IMR-90 (cell line): ENCODE measurements around the gene ASTN2. TPM values are rescaled to one million over a fixed set of nuclear protein-coding genes. Genes with fewer than 3 reads are reported as not detected.

Experiments used
- ATAC-seq: fragments of 200-7000 bp; cut with Tn5 transposase; 2 replicates; pipeline ENCODE4 v1.9.1; 2020; ENCODE audit warnings: low read depth, mild to moderate bottlenecking, moderate library complexity
- BruUV-seq: library from RNA; stranded (reverse); fragments of 400-500 nt; replicated peaks from 2 replicates; lab custom pipeline; 2021; lab: Mats Ljungman, UMichigan
- CTCF ChIA-PET: fragments of 300-600 bp; formaldehyde crosslinking; extraction: SDS; loops from one replicate; lab custom pipeline; 2021; ENCODE audit warnings: antibody characterized with exemption; lab: Yijun Ruan, JAX
- POLR2A ChIA-PET: fragments of 300-600 bp; sonication (Branson Sonifier 250); formaldehyde crosslinking; loops from one replicate; lab custom pipeline; 2022; ENCODE audit warnings: antibody characterized with exemption; ENCODE audit not compliant: unreplicated experiment; lab: Charles Lee
- DNase-seq: peaks from one replicate; pipeline ENCODE4 v3.0.0; 2013
- H2AFZ ChIP-seq: replicated peaks from 2 replicates; pipeline ENCODE3; 2013; ENCODE audit warnings: low read length, mild to moderate bottlenecking; ENCODE audit not compliant: poor library complexity
- H2AK5ac ChIP-seq: 2 replicates; pipeline ENCODE4 v1.6.1; 2013; ENCODE audit warnings: low read depth, low read length, inconsistent platforms
- H2AK9ac ChIP-seq: replicated peaks from 2 replicates; pipeline ENCODE3; 2013; ENCODE audit warnings: mild to moderate bottlenecking, low read depth, low read length, moderate library complexity; ENCODE audit not compliant: poor library complexity
- H2BK120ac ChIP-seq: 2 replicates; pipeline ENCODE4 v1.6.1; 2013; ENCODE audit warnings: low read depth, low read length, inconsistent platforms
- H2BK15ac ChIP-seq: 3 replicates; pipeline ENCODE4 v1.6.1; 2013; ENCODE audit warnings: low read depth, low read length, inconsistent platforms
- H2BK20ac ChIP-seq: 2 replicates; pipeline ENCODE4 v1.6.1; 2013; ENCODE audit warnings: low read depth, mild to moderate bottlenecking, inconsistent platforms, low read length, moderate library complexity
- H2BK5ac ChIP-seq: 2 replicates; pipeline ENCODE4 v1.6.1; 2013; ENCODE audit warnings: mild to moderate bottlenecking, low read depth, low read length, inconsistent platforms; ENCODE audit not compliant: poor library complexity, severe bottlenecking
- H3K14ac ChIP-seq: replicated peaks from 2 replicates; pipeline ENCODE4 v1.6.1; 2013; ENCODE audit warnings: low read depth, low read length, inconsistent platforms
- H3K18ac ChIP-seq: 2 replicates; pipeline ENCODE4 v1.6.1; 2013; ENCODE audit warnings: low read depth, low read length, control low read depth
- H3K23ac ChIP-seq: 2 replicates; pipeline ENCODE4 v1.6.1; 2013; ENCODE audit warnings: low read depth, low read length, inconsistent platforms
- H3K27ac ChIP-seq: 2 replicates; pipeline ENCODE4 v1.5.1; 2013; ENCODE audit warnings: mild to moderate bottlenecking, control low read depth, low read length; ENCODE audit not compliant: insufficient read depth
- H3K27me3 ChIP-seq: 2 replicates; pipeline ENCODE4 v1.6.1; 2013; ENCODE audit warnings: low read length; ENCODE audit not compliant: control insufficient read depth, insufficient read depth
- H3K36me3 ChIP-seq: 2 replicates; pipeline ENCODE4 v1.6.1; 2013; ENCODE audit warnings: low read length, mixed read lengths; ENCODE audit not compliant: control insufficient read depth, insufficient read depth
- H3K4ac ChIP-seq: 2 replicates; pipeline ENCODE4 v1.6.1; 2013; ENCODE audit warnings: low read depth, low read length, inconsistent platforms
- H3K4me1 ChIP-seq: 2 replicates; pipeline ENCODE4 v1.6.1; 2013; ENCODE audit warnings: low read length, mixed read lengths; ENCODE audit not compliant: control insufficient read depth, insufficient read depth
- H3K4me2 ChIP-seq: 2 replicates; pipeline ENCODE4 v1.6.1; 2013; ENCODE audit warnings: low read depth, mild to moderate bottlenecking, control low read depth, low read length, moderate library complexity
- H3K4me3 ChIP-seq: 2 replicates; pipeline ENCODE4 v1.5.1; 2013; ENCODE audit warnings: low read depth, mild to moderate bottlenecking, control low read depth, low read length, moderate library complexity; ENCODE audit not compliant: insufficient read depth
- H3K56ac ChIP-seq: 2 replicates; pipeline ENCODE4 v1.6.1; 2013; ENCODE audit warnings: low read length, inconsistent platforms; ENCODE audit not compliant: insufficient read depth; ENCODE audit errors: extremely low read depth
- H3K79me1 ChIP-seq, 2 experiments: 2 replicates each; pipeline ENCODE4 v1.6.1; 2013; ENCODE audit warnings: low read length in 2 of 2, inconsistent platforms in 1 of 2, low read depth in 1 of 2
- H3K9ac ChIP-seq: 2 replicates; pipeline ENCODE4 v1.6.1; 2013; ENCODE audit warnings: low read depth, low read length, control low read depth
- H3K9me1 ChIP-seq: 2 replicates; pipeline ENCODE4 v1.6.1; 2013; ENCODE audit warnings: low read length, inconsistent platforms; ENCODE audit not compliant: insufficient read depth
- H3K9me3 ChIP-seq: 2 replicates; pipeline ENCODE4 v1.6.1; 2013; ENCODE audit warnings: low read length; ENCODE audit not compliant: control insufficient read depth, insufficient read depth
- H4K20me1 ChIP-seq: 2 replicates; pipeline ENCODE4 v1.6.1; 2013; ENCODE audit warnings: low read length, inconsistent platforms; ENCODE audit not compliant: insufficient read depth
- H4K5ac ChIP-seq: 2 replicates; pipeline ENCODE4 v1.6.1; 2013; ENCODE audit warnings: mild to moderate bottlenecking, low read depth, low read length, control low read depth
- H4K8ac ChIP-seq, 2 experiments: 2 replicates each; pipeline ENCODE4 v1.6.1; 2013; ENCODE audit warnings: low read depth in 2 of 2, low read length in 2 of 2, control low read depth in 1 of 2, inconsistent platforms in 1 of 2
- H4K91ac ChIP-seq: 2 replicates; pipeline ENCODE4 v1.6.1; 2013; ENCODE audit warnings: low read depth, low read length, inconsistent platforms; ENCODE audit not compliant: insufficient read depth
- BHLHE40 ChIP-seq: fragments of 150-350 bp; IDR thresholded peaks from 2 replicates; pipeline ENCODE4 v1.6.1; 2016; ENCODE audit warnings: mild to moderate bottlenecking, low read depth, low read length
- CEBPB ChIP-seq: IDR thresholded peaks from 2 replicates; pipeline ENCODE4 v1.6.1; 2012; ENCODE audit warnings: low read depth, low read length, improper control_type of control experiment
- CHD1 ChIP-seq: IDR thresholded peaks from 2 replicates; pipeline ENCODE4 v1.6.1; 2012; ENCODE audit warnings: low read depth, low read length, improper control_type of control experiment
- CTCF ChIP-seq: conservative IDR thresholded peaks from 2 replicates; pipeline ENCODE4 v1.5.1; 2012; ENCODE audit warnings: mild to moderate bottlenecking, low read depth, low read length, improper control_type of control experiment
- ELK1 ChIP-seq: fragments of 150-350 bp; IDR thresholded peaks from 2 replicates; pipeline ENCODE4 v1.6.1; 2016; ENCODE audit warnings: low read depth, mild to moderate bottlenecking, low read length, moderate library complexity, borderline replicate concordance
- FOS ChIP-seq: fragments of 150-350 bp; IDR thresholded peaks from 2 replicates; pipeline ENCODE4 v1.6.1; 2016; ENCODE audit warnings: low read depth, low read length
- MAFK ChIP-seq: IDR thresholded peaks from 2 replicates; pipeline ENCODE4 v1.6.1; 2012; ENCODE audit warnings: low read depth, low read length, improper control_type of control experiment
- MAZ ChIP-seq: IDR thresholded peaks from 2 replicates; pipeline ENCODE4 v1.6.1; 2012; ENCODE audit warnings: low read depth, mild to moderate bottlenecking, low read length, improper control_type of control experiment, moderate library complexity, borderline replicate concordance
- MXI1 ChIP-seq: IDR thresholded peaks from 2 replicates; pipeline ENCODE4 v1.6.1; 2012; ENCODE audit warnings: low read depth, mild to moderate bottlenecking, low read length, moderate library complexity, borderline replicate concordance
- NFE2L2 ChIP-seq: fragments of 150-350 bp; IDR thresholded peaks from 2 replicates; pipeline ENCODE4 v1.6.1; 2016; ENCODE audit warnings: low read depth, mild to moderate bottlenecking, low read length
- POLR2A ChIP-seq: IDR thresholded peaks from 2 replicates; pipeline ENCODE4 v1.6.1; 2012; ENCODE audit warnings: mild to moderate bottlenecking, low read depth, low read length
- RAD21 ChIP-seq: IDR thresholded peaks from 2 replicates; pipeline ENCODE4 v1.6.1; 2012; ENCODE audit warnings: low read length, improper control_type of control experiment
- RCOR1 ChIP-seq: IDR thresholded peaks from 2 replicates; pipeline ENCODE4 v1.6.1; 2012; ENCODE audit warnings: mild to moderate bottlenecking, low read length, improper control_type of control experiment; ENCODE audit not compliant: insufficient replicate concordance
- RFX5 ChIP-seq: IDR thresholded peaks from 2 replicates; pipeline ENCODE4 v1.8.0; 2012; ENCODE audit warnings: low read depth, mild to moderate bottlenecking, low read length, moderate library complexity
- SMC3 ChIP-seq: fragments of 150-350 bp; IDR thresholded peaks from 2 replicates; pipeline ENCODE4 v1.6.1; 2016; ENCODE audit warnings: low read depth, mild to moderate bottlenecking, antibody characterized with exemption, low read length, moderate library complexity
- USF2 ChIP-seq: fragments of 150-350 bp; IDR thresholded peaks from 2 replicates; pipeline ENCODE4 v1.6.1; 2017; ENCODE audit warnings: mild to moderate bottlenecking, antibody characterized with exemption, low read length, low read depth
- WGBS, 2 experiments: methylation state at CpG; one replicate each; pipeline versions ENCODE4 v1.1.5 to v1.1.7; 2013; ENCODE audit warnings: missing lambda C conversion rate in 2 of 2; ENCODE audit not compliant: insufficient read length in 1 of 2; ENCODE audit errors: extremely low coverage in 2 of 2; 5-methylcytosine and 5-hydroxymethylcytosine counted together
- dilution Hi-C: fragments of 300-500 bp; cut with HindIII; formaldehyde crosslinking; loops from one replicate; pipeline ENCODE4 v1.14.3; 2018; ENCODE audit warnings: low sequenced_read_pairs; ENCODE audit not compliant: unreplicated experiment
- in situ Hi-C: fragments of 300-500 bp; cut with MboI; formaldehyde crosslinking; loops from 3 replicates; pipeline ENCODE4 v1.14.3; 2019; ENCODE audit warnings: low sequenced_read_pairs, inconsistent platforms, mixed read lengths
- intact Hi-C: fragments of 100-400 bp; cut with micrococcal nuclease; formaldehyde crosslinking; loops from 2 replicates; pipeline ENCODE4 v1.10.0; 2022
- polyA plus RNA-seq, 3 experiments: library from polyadenylated mRNA; depleted of rRNA; stranded (reverse); fragments of >200 nt; gene quantifications; 2 replicates each; pipeline ENCODE4 v1.2.3, GENCODE V29; 2012; ENCODE audit warnings: low replicate concordance in 1 of 3
- total RNA-seq: library from RNA; depleted of rRNA; stranded (reverse); fragments of >200 nt; gene quantifications from 2 replicates; pipeline ENCODE4 v1.2.3, GENCODE V29; 2012

Gene ASTN2
- total and polyA plus RNA-seq, 2 of the 4 experiments (the other 2 are of a cell fraction), result 3.8 to 6.8 TPM

- POLR2A ChIA-PET, result no interaction called here
- H3K4me3 ChIP-seq, result no peak overlapping the region
- H3K9me1 ChIP-seq, result peaks cover 16% of the 10 kb centered on the region
- no peak overlapping the region for H3K4me2 ChIP-seq
- BruUV-seq, result no TSS peak
- H2BK120ac ChIP-seq, result no peak overlapping the region
- H2BK15ac ChIP-seq, result no peak overlapping the region
- H4K8ac ChIP-seq, result no peak overlapping the region
- no peaks in the 10 kb centered on the region for H3K27me3 ChIP-seq
- H3K14ac ChIP-seq, result no peak overlapping the region
- peaks cover 4% of the 10 kb centered on the region for H3K4me1 ChIP-seq
- ATAC-seq (no peak), DNase-seq (no peak)
- H3K9me3 ChIP-seq, result no peaks in the 10 kb centered on the region
- peaks cover 31 to 44% of the 10 kb centered on the region in 2 experiments for H3K79me1 ChIP-seq
- no peak overlapping the region for H3K4ac ChIP-seq
- no peak for TF ChIP-seq CEBPB
- no peak for TF ChIP-seq RAD21
- no peak for TF ChIP-seq SMC3
- TF ChIP-seq ELK1, result no peak
- TF ChIP-seq CTCF, result no peak
- no peak for TF ChIP-seq MAFK
- no peak for TF ChIP-seq CHD1
- no peak for TF ChIP-seq NFE2L2
- TF ChIP-seq MXI1, result no peak
- TF ChIP-seq USF2, result no peak
- TF ChIP-seq MAZ, result no peak
- TF ChIP-seq BHLHE40, result no peak
- no peak for TF ChIP-seq RCOR1
- TF ChIP-seq FOS, result no peak
- no peak for TF ChIP-seq POLR2A
- no peak for TF ChIP-seq RFX5
- H2AK9ac ChIP-seq, result no peak overlapping the region
- CTCF ChIA-PET, result no interaction called here
- no peak overlapping the region for H4K5ac ChIP-seq
- no peak overlapping the region for H2AFZ ChIP-seq
- no CpG with 5 or more reads among the region's 3 CpGs for WGBS, 2 experiments
- dilution Hi-C loops (no loop called here), intact Hi-C loops (no loop called here), in situ Hi-C loops (no loop called here)
- H3K56ac ChIP-seq, result no peak overlapping the region
- no peak overlapping the region for H3K9ac ChIP-seq
- no peak overlapping the region for H2AK5ac ChIP-seq
- H3K23ac ChIP-seq, result no peak overlapping the region
- H3K27ac ChIP-seq, result no peak overlapping the region
- peaks cover 42% of the 10 kb centered on the region; the same call in 1 of the 2 replicates for H4K20me1 ChIP-seq
- H3K18ac ChIP-seq, result no peak overlapping the region
- H4K91ac ChIP-seq, result no peak overlapping the region
- H2BK5ac ChIP-seq, result no peak overlapping the region
- H3K36me3 ChIP-seq, result peaks cover 14% of the 10 kb centered on the region
- no peak overlapping the region for H2BK20ac ChIP-seq
Observed at GRCh38 chr9:116703634-116704033, 711.2 kb downstream of the ASTN2 start.
